HG02981 (cell line): Measurements from ENCODE around the gene LINGO4.
A peak's percentile ranks its signal among the peaks of the same experiment; 100 is the strongest.
"Not testable (repeated sequence)": the region's sequence is repeated elsewhere in the genome, so short reads cannot be mapped to it uniquely, and the experiment has no call there.

Source experiments
- ATAC-seq: cut with Tn5 transposase; IDR thresholded peaks from one replicate; pipeline ENCODE4 v1.9.1; 2021; ENCODE audit warnings: mild to moderate bottlenecking, moderate library complexity; ENCODE audit not compliant: unreplicated experiment

LINGO4 gene

DNA sequence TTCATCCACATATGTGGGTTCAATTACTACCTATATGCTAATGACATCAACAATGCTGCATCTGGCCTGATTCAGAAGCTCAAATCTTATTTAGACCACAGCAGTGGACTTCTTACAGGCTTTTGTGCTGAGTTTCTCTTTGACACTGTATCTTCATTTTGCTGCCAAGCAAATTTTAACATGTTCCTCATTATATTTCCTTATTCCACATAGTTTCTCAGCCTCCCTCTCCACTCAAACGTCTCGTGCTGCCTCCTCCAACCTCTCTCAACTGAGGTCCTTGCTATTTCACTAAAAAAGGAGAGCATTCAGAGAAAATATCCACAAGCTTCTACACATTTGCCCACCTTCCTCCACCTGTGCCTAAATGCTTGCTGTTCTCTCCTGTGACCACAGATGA lies 21.4 kb downstream of the LINGO4 start:
- ATAC-seq: no peak

DNA sequence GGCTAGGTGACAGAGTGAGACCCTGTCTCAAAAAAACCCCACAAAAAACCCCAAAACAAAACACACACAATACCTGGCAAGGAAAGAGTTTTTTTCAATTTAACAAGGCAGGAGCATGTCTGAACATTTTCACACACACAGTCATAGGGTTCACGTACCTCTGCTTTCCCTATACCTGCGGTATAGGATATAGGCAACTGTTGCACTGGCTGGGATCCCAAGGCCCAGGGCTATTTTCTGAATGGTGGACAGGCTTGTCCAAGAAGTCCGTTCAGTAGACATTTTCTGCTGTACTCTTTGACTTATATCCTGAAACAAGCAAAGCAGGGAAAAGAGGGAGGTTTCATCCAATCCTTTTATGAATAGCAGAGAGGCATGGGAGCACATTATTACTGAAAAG lies 22.5 kb downstream of the LINGO4 start:
- no peak for ATAC-seq

GRCh38 chr1:151782026-151782425 lies 23.2 kb downstream of the LINGO4 start:
- ATAC-seq: not testable (repeated sequence)

DNA sequence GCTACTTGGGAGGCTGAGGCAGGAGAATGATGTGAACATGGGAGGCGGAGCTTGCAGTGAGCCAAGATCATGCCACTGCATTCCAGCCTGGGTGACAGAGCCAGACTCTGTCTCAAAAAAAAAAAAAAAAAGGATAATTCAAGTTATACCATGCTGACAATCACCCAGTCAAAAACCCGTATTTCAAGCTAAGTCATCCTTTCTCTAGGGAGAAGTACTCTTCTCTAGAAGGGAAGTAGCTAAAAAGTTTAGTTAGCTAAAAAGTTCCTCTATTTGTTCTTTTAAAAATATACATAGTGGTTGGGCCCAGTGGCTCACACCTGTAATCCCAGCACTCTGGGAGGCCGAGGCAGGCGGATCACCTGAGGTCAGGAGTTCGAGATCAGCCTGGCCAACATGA lies 24.5 kb downstream of the LINGO4 start:
- not testable (repeated sequence) for ATAC-seq

GRCh38 chr1:151779852-151780251 lies 25.4 kb downstream of the LINGO4 start:
- ATAC-seq: no peak

DNA sequence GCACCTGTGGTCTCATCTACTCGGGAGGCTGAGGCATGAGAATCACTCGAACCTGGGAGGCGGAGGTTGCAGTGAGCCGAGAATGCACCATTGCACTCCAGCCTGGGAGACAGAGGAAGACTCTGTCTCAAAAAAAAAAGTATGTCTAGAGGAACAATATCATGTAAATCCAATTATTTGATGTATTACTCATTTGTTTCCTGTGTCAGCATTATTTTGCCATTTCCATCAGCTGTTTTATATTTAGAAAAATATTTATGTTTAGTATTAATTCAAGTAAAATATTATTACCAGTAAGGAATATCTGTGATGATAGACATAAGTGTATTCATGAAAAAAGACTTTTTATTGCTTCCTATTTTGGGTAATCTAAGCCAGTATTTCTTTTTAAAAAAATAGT lies 27.9 kb downstream of the LINGO4 start:
- no peak for ATAC-seq

DNA sequence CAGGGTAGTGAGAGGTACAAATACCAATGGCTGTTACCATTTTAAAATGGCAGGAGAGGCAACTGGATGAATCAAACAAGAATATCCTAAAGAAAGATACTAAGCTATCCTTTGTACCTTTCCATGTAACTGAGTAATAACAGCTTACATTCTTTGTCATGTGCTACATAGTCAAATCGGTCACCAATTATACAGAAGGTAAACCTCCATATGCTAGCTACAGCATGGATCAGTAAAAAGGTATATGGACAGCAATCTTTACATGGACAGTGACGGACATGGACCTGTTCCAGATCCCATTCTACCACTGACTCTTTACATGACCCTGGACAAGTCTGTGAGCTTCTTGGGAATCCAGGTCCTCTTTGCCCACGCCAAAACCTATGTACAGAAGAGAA lies 28.6 kb downstream of the LINGO4 start:
- no peak for ATAC-seq

GRCh38 chr1:151775894-151776664 lies 29.1 kb downstream of the LINGO4 start:
- no peak for ATAC-seq

GRCh38 chr1:151774256-151774922 lies 30.8 kb downstream of the LINGO4 start:
- no peak for ATAC-seq

GRCh38 chr1:151773702-151774101 lies 31.5 kb downstream of the LINGO4 start:
- no peak for ATAC-seq

GRCh38 chr1:151769270-151769669 lies 35.9 kb downstream of the LINGO4 start:
- ATAC-seq: not testable (repeated sequence)

DNA sequence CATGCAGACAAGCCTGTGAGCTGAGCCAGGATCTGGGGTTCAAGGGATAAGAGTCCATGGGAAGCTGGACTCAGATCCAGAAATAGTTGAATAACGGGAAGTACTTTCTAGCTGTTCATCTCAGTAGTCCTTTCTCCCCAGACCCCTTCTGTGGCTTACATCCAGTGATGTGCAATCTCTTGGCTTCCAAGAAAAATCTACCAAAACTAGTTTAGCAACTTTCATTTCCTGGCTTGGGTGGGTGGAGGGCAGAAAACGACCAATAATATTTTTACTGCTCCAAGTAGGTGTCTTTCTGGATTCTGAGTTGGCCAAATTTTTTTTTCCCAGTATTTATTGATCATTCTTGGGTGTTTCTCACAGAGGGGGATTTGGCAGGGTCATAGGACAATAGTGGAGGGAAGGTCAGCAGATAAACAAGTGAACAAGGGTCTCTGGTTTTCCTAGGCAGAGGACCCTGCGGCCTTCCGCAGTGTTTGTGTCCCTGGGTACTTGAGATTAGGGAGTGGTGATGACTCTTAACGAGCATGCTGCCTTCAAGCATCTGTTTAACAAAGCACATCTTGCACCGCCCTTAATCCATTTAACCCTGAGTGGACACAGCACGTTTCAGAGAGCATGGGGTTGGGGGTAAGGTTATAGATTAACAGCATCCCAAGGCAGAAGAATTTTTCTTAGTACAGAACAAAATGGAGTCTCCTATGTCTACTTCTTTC lies 36.7 kb downstream of the LINGO4 start:
- ATAC-seq: not testable (repeated sequence)

GRCh38 chr1:151763990-151764389 lies 41.2 kb downstream of the LINGO4 start:
- no peak for ATAC-seq

- ATAC-seq: peak; percentile 97
These were observed 42.0 kb downstream of the LINGO4 start, which contains the start of gene MRPL9 for GRCh38 chr1:151762941-151763921. TSS of gene MRPL9 (minus strand) at chr1:151763496. CDS start at chr1:151763479, 17 bp downstream.

- no peak for ATAC-seq
These were observed 44.4 kb downstream of the LINGO4 start for GRCh38 chr1:151760597-151761385.

DNA sequence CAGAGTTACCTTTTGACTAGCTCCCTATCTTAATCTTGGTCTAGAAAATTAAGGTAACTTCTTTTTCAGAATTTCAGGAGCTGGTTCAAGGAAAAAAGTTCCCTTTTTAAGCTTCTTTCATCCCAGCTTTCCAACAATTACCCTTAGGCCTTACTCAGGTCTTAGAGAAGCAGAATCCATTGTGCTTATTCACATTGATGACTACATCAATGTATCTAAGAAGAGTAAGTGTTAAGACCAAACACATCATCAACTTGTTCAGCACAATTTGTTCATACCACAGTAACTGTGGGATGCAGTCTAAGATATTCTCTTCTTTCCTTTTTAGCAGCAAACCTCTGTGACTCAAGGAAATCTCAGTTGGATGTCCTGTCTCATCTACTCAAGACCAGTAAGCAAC lies 46.0 kb downstream of the LINGO4 start:
- ATAC-seq: no peak

GRCh38 chr1:151756291-151756690 lies 48.9 kb downstream of the LINGO4 start:
- no peak for ATAC-seq
